K562 (cell line): ENCODE results near the gene PIK3R1. TPM values are rescaled to one million over a fixed set of nuclear protein-coding genes. Genes with fewer than 3 reads are reported as not detected.

Experiments
- ATAC-seq: fragments of 200-7000 bp; cut with Tn5 transposase; 3 replicates; pipeline ENCODE4 v1.9.1; 2020; ENCODE audit warnings: moderate library complexity
- BruUV-seq: library from RNA; stranded (reverse); fragments of 400-500 nt; replicated peaks from 2 replicates; lab custom pipeline; 2021; lab: Mats Ljungman, UMichigan
- CTCF ChIA-PET: fragments of 300-600 bp; formaldehyde crosslinking; extraction: SDS; loops from one replicate; lab custom pipeline; 2021; ENCODE audit warnings: low intra/inter-chr PET ratio; lab: Yijun Ruan, JAX
- POLR2A ChIA-PET: fragments of 300-600, 350-650 bp; sonication (Branson Sonifier 250); formaldehyde crosslinking; extraction: SDS; loops from one replicate; lab custom pipeline; 2021; ENCODE audit warnings: antibody characterized with exemption, inconsistent platforms; lab: Yijun Ruan, JAX
- DNase-seq, 4 experiments: peaks; one replicate each; pipeline versions ENCODE4 v3.0.0 to v3.0.0-alpha.2; 2011 to 2018; ENCODE audit warnings: low spot score in 3 of 4, mixed read lengths in 3 of 4; ENCODE audit errors: extremely low read depth in 1 of 4
- FAIRE-seq: peaks from 2 replicates; lab custom pipeline; 2011; peaks lifted over from hg19 to GRCh38; lab: Jason Lieb, UNC
- H2AFZ ChIP-seq: 2 replicates; pipeline ENCODE4 v1.6.0; 2011; ENCODE audit warnings: low read depth, low read length, control low read depth, inconsistent platforms
- H3K27ac ChIP-seq: fragments of 200-600 bp; 3 replicates; pipeline ENCODE4 v1.8.0; 2011; ENCODE audit warnings: low read depth, mild to moderate bottlenecking, control low read depth, inconsistent platforms, low read length, moderate library complexity, mixed read lengths; ENCODE audit errors: extremely low read depth
- H3K27me3 ChIP-seq, 2 experiments: fragments of 300-600 bp in 1 of 2; 2 replicates in 1 of 2; 3 replicates in 1 of 2; pipeline versions ENCODE4 v1.6.0 to v1.8.0; 2011; ENCODE audit warnings: inconsistent platforms in 2 of 2, low read length in 2 of 2, mild to moderate bottlenecking in 1 of 2, mixed read lengths in 1 of 2, moderate library complexity in 1 of 2; ENCODE audit not compliant: control insufficient read depth in 2 of 2, insufficient read depth in 2 of 2
- H3K36me3 ChIP-seq: fragments of 300-600 bp; 3 replicates; pipeline ENCODE4 v1.8.0; 2011; ENCODE audit warnings: mild to moderate bottlenecking, low read length, inconsistent platforms; ENCODE audit not compliant: control insufficient read depth, insufficient read depth
- H3K4me1 ChIP-seq, 2 experiments: fragments of 200-600 bp in 1 of 2; replicated peaks in 1 of 2; 2 replicates in 1 of 2; 3 replicates in 1 of 2; pipeline versions ENCODE4 v1.5.1 to v1.8.0; 2011; ENCODE audit warnings: inconsistent platforms in 2 of 2, low read length in 2 of 2, mild to moderate bottlenecking in 1 of 2, mixed read lengths in 1 of 2, moderate library complexity in 1 of 2; ENCODE audit not compliant: control insufficient read depth in 2 of 2, insufficient read depth in 2 of 2
- H3K4me2 ChIP-seq: 2 replicates; pipeline ENCODE4 v1.6.1; 2011; ENCODE audit warnings: low read length, control low read depth, inconsistent platforms, mixed read lengths; ENCODE audit not compliant: insufficient read depth
- H3K4me3 ChIP-seq: fragments of 200-600 bp; sonication (generic), shearing (Covaris generic); 2 replicates; pipeline ENCODE4 v1.5.1; 2016; ENCODE audit warnings: control low read depth, inconsistent platforms
- H3K79me2 ChIP-seq: fragments of 200-600 bp; 3 replicates; pipeline ENCODE4 v1.8.0; 2011; ENCODE audit warnings: low read length, inconsistent platforms; ENCODE audit not compliant: control insufficient read depth, insufficient read depth
- H3K9ac ChIP-seq, 2 experiments: 2 replicates each; pipeline versions ENCODE4 v1.6.0 to v1.6.1; 2011; ENCODE audit warnings: low read depth in 2 of 2, low read length in 2 of 2, control low read depth in 1 of 2, inconsistent platforms in 1 of 2, mild to moderate bottlenecking in 1 of 2, mixed read lengths in 1 of 2; ENCODE audit not compliant: insufficient read depth in 1 of 2
- H3K9me1 ChIP-seq: one replicate; pipeline ENCODE4 v1.6.0; 2011; ENCODE audit warnings: inconsistent platforms, mild to moderate bottlenecking, low read length, moderate library complexity; ENCODE audit not compliant: control insufficient read depth, insufficient read depth
- H3K9me3 ChIP-seq: replicated peaks from 2 replicates; pipeline ENCODE4 v1.5.1; 2011; ENCODE audit warnings: low read depth, low read length, inconsistent platforms; ENCODE audit not compliant: control insufficient read depth, insufficient read depth
- H4K20me1 ChIP-seq: replicated peaks from 2 replicates; pipeline ENCODE4 v1.6.1; 2011; ENCODE audit warnings: low read length, inconsistent platforms, mixed read lengths; ENCODE audit not compliant: control insufficient read depth, insufficient read depth
- BRD4 ChIP-seq: fragments of 200-600 bp; sonication (generic); IDR thresholded peaks from 2 replicates; pipeline ENCODE4 v1.6.1; 2017; ENCODE audit warnings: inconsistent platforms
- BRF1 ChIP-seq: IDR thresholded peaks from 3 replicates; pipeline ENCODE4 v1.6.1; 2011; ENCODE audit warnings: borderline replicate concordance, mild to moderate bottlenecking; ENCODE audit not compliant: insufficient read length; ENCODE audit errors: extremely low read depth
- E2F3 ChIP-seq: fragments of 250-450 bp; sonication (Bioruptor Pico); IDR thresholded peaks from 2 replicates; pipeline ENCODE4 v1.4.0; 2020; ENCODE audit warnings: mild to moderate bottlenecking
- ETV1 ChIP-seq: fragments of 450-650 bp; conservative IDR thresholded peaks from 2 replicates; pipeline ENCODE4 v1.6.1; 2016; ENCODE audit warnings: missing genetic modification characterization, control low read depth, low read depth, missing compliant biosample characterization
- HCFC1 ChIP-seq: IDR thresholded peaks from 2 replicates; pipeline ENCODE4 v1.6.1; 2012; ENCODE audit warnings: low read depth, low read length, improper control_type of control experiment
- HMG20A ChIP-seq: fragments of 450-650 bp; formaldehyde crosslinking; conservative IDR thresholded peaks from 2 replicates; pipeline ENCODE4 v1.4.0; 2020; ENCODE audit warnings: mild to moderate bottlenecking, mixed read lengths
- MCM5 ChIP-seq: fragments of 450-650 bp; IDR thresholded peaks from 2 replicates; pipeline ENCODE4 v1.6.1; 2016; ENCODE audit warnings: low read depth
- NFIX ChIP-seq: fragments of 250-450 bp; sonication (Bioruptor Pico); IDR thresholded peaks from 2 replicates; pipeline ENCODE4 v1.4.0; 2020; ENCODE audit warnings: low read depth, mild to moderate bottlenecking, moderate library complexity
- PCBP2 ChIP-seq: fragments of 200-400 bp; formaldehyde crosslinking; IDR thresholded peaks from 2 replicates; pipeline ENCODE4 v1.6.1; 2018; ENCODE audit warnings: low read length, low read depth, mild to moderate bottlenecking, moderate library complexity; ENCODE audit not compliant: poor library complexity, severe bottlenecking
- RFX7 ChIP-seq: fragments of 250-450 bp; sonication (Bioruptor Pico); IDR thresholded peaks from 2 replicates; pipeline ENCODE4 v1.5.1; 2021; ENCODE audit warnings: mild to moderate bottlenecking
- SIRT6 ChIP-seq: IDR thresholded peaks from one replicate; pipeline ENCODE4 v1.6.1; 2012; ENCODE audit warnings: low read depth, mild to moderate bottlenecking, control low read depth, inconsistent platforms, low read length, moderate library complexity
- TOE1 ChIP-seq, 2 experiments: fragments of 450-650 bp in 1 of 2; sonication (generic) in 1 of 2; formaldehyde crosslinking in 1 of 2; IDR thresholded peaks; 2 replicates each; pipeline versions ENCODE4 v1.7.1 to v1.8.0; 2016 to 2022; ENCODE audit warnings: borderline replicate concordance in 2 of 2, mild to moderate bottlenecking in 2 of 2, antibody characterized with exemption in 1 of 2, inconsistent platforms in 1 of 2, low read depth in 1 of 2, missing genetic modification reagents in 1 of 2, moderate library complexity in 1 of 2
- ZBED1 ChIP-seq: IDR thresholded peaks from 2 replicates; pipeline ENCODE4 v1.6.1; 2014
- ZC3H11A ChIP-seq: IDR thresholded peaks from 2 replicates; pipeline ENCODE4 v1.6.1; 2012; ENCODE audit warnings: low read depth, low read length, improper control_type of control experiment
- ZNF3 ChIP-seq: fragments of 250-450 bp; sonication (Bioruptor Pico); IDR thresholded peaks from 2 replicates; pipeline ENCODE4 v1.5.0; 2021; ENCODE audit warnings: mild to moderate bottlenecking, moderate library complexity
- WGBS: fragments of 100-300 bp; shearing (Covaris generic); methylation state at CpG from one replicate; pipeline ENCODE4 v1.1.6; 2016; ENCODE audit warnings: low coverage, mixed read lengths; ENCODE audit not compliant: insufficient coverage; ENCODE audit errors: missing lambda C conversion rate; 5-methylcytosine and 5-hydroxymethylcytosine counted together
- in situ Hi-C: fragments of 300-500 bp; cut with MboI; formaldehyde crosslinking; loops from 4 replicates; pipeline ENCODE4 v1.15.0; 2018; ENCODE audit warnings: inconsistent platforms, mixed read lengths
- intact Hi-C: fragments of 100-400 bp; cut with micrococcal nuclease; formaldehyde crosslinking; loops from 2 replicates; pipeline ENCODE4 v1.14.2; 2022
- polyA plus RNA-seq, 8 experiments: library from polyadenylated mRNA; depleted of rRNA in 4 of 8; stranded (reverse) in 5 of 8; unstranded in 3 of 8; fragments of >200 nt; fragmentation: Nextera tagmentation in 2 of 8; fragmentation: Illumina TruSeq in 1 of 8; extraction: Ambion mirVana in 2 of 8; extraction: Trizol in 1 of 8; gene quantifications; 2 replicates each; pipeline versions ENCODE4 v1.2.1 to v1.2.3, GENCODE V29; 2011 to 2014; ENCODE audit warnings: inconsistent platforms in 1 of 8, missing spikeins in 1 of 8
- total RNA-seq, 7 experiments: library from RNA; depleted of rRNA in 6 of 7; stranded (reverse); fragments of >200 nt in 6 of 7; fragmentation: Illumina TruSeq in 2 of 7; extraction: Trizol in 2 of 7; gene quantifications; 2 replicates each; pipeline versions ENCODE4 v1.2.1 to v1.2.3, GENCODE V29; 2011 to 2021; ENCODE audit warnings: low replicate concordance in 1 of 7
- TF ChIP-seq, protein P1 (sequence below): fragments of 250-450 bp; sonication (Bioruptor Pico); IDR thresholded peaks from 2 replicates; pipeline ENCODE4 v1.9.0; 2021; ENCODE audit warnings: mild to moderate bottlenecking
- TF ChIP-seq, protein P2 (sequence below): sonication (generic); formaldehyde crosslinking; IDR thresholded peaks from 2 replicates; pipeline ENCODE4 v1.8.1; 2023; ENCODE audit warnings: mild to moderate bottlenecking, missing genetic modification reagents

The PIK3R1 gene
- total and polyA plus RNA-seq, 9 of the 15 experiments (the other 6 are each of a cell fraction or from before 2014, with no cell fraction given) = 1.1 to 9.7 (median 4.8) TPM

DNA sequence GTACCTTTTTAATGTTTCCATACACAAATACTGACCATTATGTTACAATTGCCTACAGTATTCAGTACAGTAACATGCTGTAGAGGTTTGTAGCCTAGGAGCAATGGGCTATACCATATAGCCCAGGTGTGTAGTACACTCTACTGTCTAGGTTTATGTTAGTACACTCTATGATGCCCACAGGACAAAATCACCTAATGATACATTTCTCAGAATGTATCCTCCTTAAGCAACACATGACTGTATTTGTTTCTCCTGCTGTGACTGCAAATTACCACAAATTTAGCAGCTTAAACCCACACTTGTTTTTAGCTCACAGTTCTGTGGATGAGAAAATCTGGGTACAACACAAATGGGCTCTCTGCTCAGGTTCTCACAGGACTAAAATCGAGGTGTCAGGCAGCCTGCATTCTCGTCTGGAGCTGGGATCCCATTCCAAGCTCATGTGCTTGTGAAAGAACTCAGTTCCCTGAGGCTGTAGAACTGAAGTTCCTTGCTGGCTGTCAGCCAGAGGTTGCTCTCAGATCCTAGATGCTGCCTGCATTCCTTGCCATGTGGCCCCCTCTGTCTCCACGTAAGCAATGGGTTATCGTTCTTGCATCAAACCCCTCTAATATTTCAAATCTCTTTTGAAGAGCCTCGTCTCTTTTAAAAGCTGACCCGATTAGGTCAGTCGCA, 38.6 kb upstream of the PIK3R1 start:
- CTCF ChIA-PET = no interaction called here

More for the DNA sequence above, 38.6 kb upstream of the PIK3R1 start:
- intact Hi-C loops = no loop called here
- no TSS peak for BruUV-seq
- no peaks in the 10 kb centered on the region for H3K79me2 ChIP-seq
- H3K4me2 ChIP-seq = no peak overlapping the region
- TF ChIP-seq, protein P1, sequence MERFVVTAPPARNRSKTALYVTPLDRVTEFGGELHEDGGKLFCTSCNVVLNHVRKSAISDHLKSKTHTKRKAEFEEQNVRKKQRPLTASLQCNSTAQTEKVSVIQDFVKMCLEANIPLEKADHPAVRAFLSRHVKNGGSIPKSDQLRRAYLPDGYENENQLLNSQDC (CRISPR knock-in tag) = no peak
- no peak for TF ChIP-seq ZBED1
- TF ChIP-seq NFIX (CRISPR knock-in tag) = no peak
- no peak for TF ChIP-seq HMG20A (CRISPR knock-in tag)
- TF ChIP-seq BRD4 = no peak
- no peak for TF ChIP-seq E2F3 (CRISPR knock-in tag)
- TF ChIP-seq, protein P2, sequence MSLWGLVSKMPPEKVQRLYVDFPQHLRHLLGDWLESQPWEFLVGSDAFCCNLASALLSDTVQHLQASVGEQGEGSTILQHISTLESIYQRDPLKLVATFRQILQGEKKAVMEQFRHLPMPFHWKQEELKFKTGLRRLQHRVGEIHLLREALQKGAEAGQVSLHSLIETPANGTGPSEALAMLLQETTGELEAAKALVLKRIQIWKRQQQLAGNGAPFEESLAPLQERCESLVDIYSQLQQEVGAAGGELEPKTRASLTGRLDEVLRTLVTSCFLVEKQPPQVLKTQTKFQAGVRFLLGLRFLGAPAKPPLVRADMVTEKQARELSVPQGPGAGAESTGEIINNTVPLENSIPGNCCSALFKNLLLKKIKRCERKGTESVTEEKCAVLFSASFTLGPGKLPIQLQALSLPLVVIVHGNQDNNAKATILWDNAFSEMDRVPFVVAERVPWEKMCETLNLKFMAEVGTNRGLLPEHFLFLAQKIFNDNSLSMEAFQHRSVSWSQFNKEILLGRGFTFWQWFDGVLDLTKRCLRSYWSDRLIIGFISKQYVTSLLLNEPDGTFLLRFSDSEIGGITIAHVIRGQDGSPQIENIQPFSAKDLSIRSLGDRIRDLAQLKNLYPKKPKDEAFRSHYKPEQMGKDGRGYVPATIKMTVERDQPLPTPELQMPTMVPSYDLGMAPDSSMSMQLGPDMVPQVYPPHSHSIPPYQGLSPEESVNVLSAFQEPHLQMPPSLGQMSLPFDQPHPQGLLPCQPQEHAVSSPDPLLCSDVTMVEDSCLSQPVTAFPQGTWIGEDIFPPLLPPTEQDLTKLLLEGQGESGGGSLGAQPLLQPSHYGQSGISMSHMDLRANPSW (CRISPR knock-in tag) = no peak
- no peak for TF ChIP-seq MCM5
- no peak for TF ChIP-seq HCFC1
- no peak for TF ChIP-seq PCBP2
- TF ChIP-seq BRF1 = no peak
- no peak for TF ChIP-seq TOE1 (IDR thresholded peaks at IDR 0.05; ENCODE audit: borderline replicate concordance)
- no peak for TF ChIP-seq TOE1 (CRISPR knock-in tag; IDR thresholded peaks at IDR 0.05; ENCODE audit: borderline replicate concordance, low read depth)
- no peak for TF ChIP-seq ETV1
- no peak for TF ChIP-seq RFX7 (CRISPR knock-in tag)
- TF ChIP-seq SIRT6 = no peak
- no peak for TF ChIP-seq ZC3H11A
- TF ChIP-seq ZNF3 (CRISPR knock-in tag) = no peak
- WGBS = 0% methylated on average over 7 of the region's 7 CpGs
- no peak overlapping the region for H3K4me3 ChIP-seq
- H3K27ac ChIP-seq = no peak overlapping the region
- FAIRE-seq = no peak
- no peak overlapping the region for H2AFZ ChIP-seq
- H4K20me1 ChIP-seq = no peaks in the 10 kb centered on the region
- H3K9me1 ChIP-seq = no peaks in the 10 kb centered on the region
- H3K9me3 ChIP-seq = no peaks in the 10 kb centered on the region
- no peak for DNase-seq
- no peak overlapping the region for H3K9ac ChIP-seq
- POLR2A ChIA-PET = no interaction called here
- H3K4me1 ChIP-seq = no peaks in the 10 kb centered on the region
- peaks cover 0 to 6% of the 10 kb centered on the region in 2 experiments; a peak in 2 of 5 replicates for H3K27me3 ChIP-seq
- no peaks in the 10 kb centered on the region for H3K36me3 ChIP-seq
- in situ Hi-C loops = no loop called here
- ATAC-seq = no peak
